Kidney (tissue), 14 donors: Measurements from ENCODE around the gene MLN. TPM values are rescaled to one million over a fixed set of nuclear protein-coding genes. Genes with fewer than 3 reads are reported as not detected.

Experiments used
- DNase-seq, 5 donors: peaks; one replicate each; pipeline ENCODE4 v3.0.0-alpha.2; 2013 to 2020
- FAIRE-seq: peaks from 2 replicates; lab custom pipeline; 2012; peaks lifted over from hg19 to GRCh38; lab: Jason Lieb, UNC
- H3K27ac ChIP-seq, 2 donors: one replicate each; pipeline ENCODE4 v1.7.0; 2013; ENCODE audit warnings: low read depth in 2 of 2, low read length in 2 of 2, inconsistent platforms in 1 of 2
- H3K27me3 ChIP-seq: one replicate; pipeline ENCODE4 v1.7.1; 2013; ENCODE audit warnings: low read length, inconsistent platforms; ENCODE audit not compliant: control insufficient read depth, insufficient read depth
- H3K36me3 ChIP-seq, 3 donors: one replicate each; pipeline versions ENCODE4 v1.7.0 to v1.7.1; 2013; ENCODE audit warnings: low read length in 3 of 3, control low read depth in 1 of 3, inconsistent platforms in 1 of 3; ENCODE audit not compliant: insufficient read depth in 3 of 3, control insufficient read depth in 2 of 3
- H3K4me1 ChIP-seq, 3 donors: one replicate each; pipeline versions ENCODE4 v1.7.0 to v1.7.1; 2013; ENCODE audit warnings: low read length in 3 of 3, inconsistent platforms in 1 of 3, low read depth in 1 of 3; ENCODE audit not compliant: control insufficient read depth in 2 of 3, insufficient read depth in 2 of 3
- H3K4me3 ChIP-seq, 3 donors: one replicate each; pipeline versions ENCODE4 v1.7.0 to v1.8.1; 2013; ENCODE audit warnings: low read length in 3 of 3, control low read depth in 1 of 3, inconsistent platforms in 1 of 3
- H3K9ac ChIP-seq, 3 donors: one replicate each; pipeline versions ENCODE4 v1.7.0 to v1.7.1; 2013; ENCODE audit warnings: low read length in 3 of 3, control low read depth in 1 of 3, inconsistent platforms in 1 of 3
- H3K9me3 ChIP-seq, 3 donors: one replicate each; pipeline versions ENCODE4 v1.7.0 to v1.7.1; 2013; ENCODE audit warnings: low read length in 3 of 3, control low read depth in 1 of 3, inconsistent platforms in 1 of 3; ENCODE audit not compliant: control insufficient read depth in 2 of 3, insufficient read depth in 1 of 3
- intact Hi-C: fragments of 100-400 bp; cut with DNase I; formaldehyde crosslinking; loops from one replicate; pipeline ENCODE4 v1.11.1; 2022
- polyA plus RNA-seq: library from polyadenylated mRNA; stranded (reverse); fragments of 350-450 nt; fragmentation: Illumina TruSeq; extraction: RNeasy Lipid Tissue Mini Kit (QIAGEN cat#74804); gene quantifications from one replicate; pipeline ENCODE4 v1.2.3, GENCODE V29; 2014; ENCODE audit warnings: low read depth, low replicate concordance; ENCODE audit not compliant: insufficient read depth
- total RNA-seq: library from RNA; stranded (reverse); fragmentation: NEBNext Ultra II Directional; extraction: Animal tissue kit (Norgen Biotek cat#: 25700); gene quantifications from one replicate; pipeline ENCODE4 v1.2.1, GENCODE V29; 2021
- TF ChIP-seq, protein P1 (sequence below): IDR thresholded peaks from 3 replicates; pipeline ENCODE4 v1.5.1; 2012; ENCODE audit warnings: mild to moderate bottlenecking, moderate library complexity, borderline replicate concordance; ENCODE audit not compliant: insufficient read depth; ENCODE audit errors: extremely low read depth
- donor health status: control.
- donor health status: control.
- donor health status: control.
- donor health status: control.
- donor health status: control.
- donor health status: DM: yes; HTN: yes; CAD: no.
- donor health status: Normal renal cell carcinoma (clear cell type).

Gene MLN
- total and polyA plus RNA-seq, 2 donors from 2014 or later = not detected

DNA sequence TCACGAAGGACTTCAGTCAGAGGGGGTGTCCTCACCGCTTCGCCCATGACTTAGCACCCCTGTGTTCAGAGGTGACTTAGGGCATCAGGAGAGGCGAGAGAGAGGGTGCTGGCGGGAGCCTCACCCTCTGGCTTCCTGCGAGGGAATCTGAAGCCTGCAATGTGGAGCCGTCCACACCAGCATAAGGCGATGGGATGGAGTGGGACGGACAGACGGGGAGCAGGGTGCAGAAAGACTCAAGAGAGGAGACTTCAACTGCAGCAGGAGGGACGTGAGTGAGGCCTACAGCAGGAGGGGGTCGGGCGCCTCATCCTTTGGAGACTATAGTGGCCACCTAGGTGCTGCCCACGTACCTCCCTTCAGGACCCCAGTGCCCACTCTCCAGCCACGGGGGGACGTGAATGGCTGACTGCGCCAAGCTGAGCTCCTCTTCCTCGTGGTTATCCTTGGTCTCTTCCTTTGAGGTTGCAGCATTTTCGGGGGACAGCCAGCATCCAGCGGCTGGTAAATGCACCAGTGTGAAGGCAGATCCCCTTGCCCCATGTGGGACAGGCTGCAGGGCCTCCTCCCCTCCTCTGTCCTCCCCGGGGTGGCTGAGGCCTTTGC lies 26.9 kb upstream of the MLN start:
- FAIRE-seq = no peak
- H3K4me1 ChIP-seq = peaks cover 0 to 9% (median 0%) of the 10 kb centered on the region in 3 donors
- TF ChIP-seq, protein P1, sequence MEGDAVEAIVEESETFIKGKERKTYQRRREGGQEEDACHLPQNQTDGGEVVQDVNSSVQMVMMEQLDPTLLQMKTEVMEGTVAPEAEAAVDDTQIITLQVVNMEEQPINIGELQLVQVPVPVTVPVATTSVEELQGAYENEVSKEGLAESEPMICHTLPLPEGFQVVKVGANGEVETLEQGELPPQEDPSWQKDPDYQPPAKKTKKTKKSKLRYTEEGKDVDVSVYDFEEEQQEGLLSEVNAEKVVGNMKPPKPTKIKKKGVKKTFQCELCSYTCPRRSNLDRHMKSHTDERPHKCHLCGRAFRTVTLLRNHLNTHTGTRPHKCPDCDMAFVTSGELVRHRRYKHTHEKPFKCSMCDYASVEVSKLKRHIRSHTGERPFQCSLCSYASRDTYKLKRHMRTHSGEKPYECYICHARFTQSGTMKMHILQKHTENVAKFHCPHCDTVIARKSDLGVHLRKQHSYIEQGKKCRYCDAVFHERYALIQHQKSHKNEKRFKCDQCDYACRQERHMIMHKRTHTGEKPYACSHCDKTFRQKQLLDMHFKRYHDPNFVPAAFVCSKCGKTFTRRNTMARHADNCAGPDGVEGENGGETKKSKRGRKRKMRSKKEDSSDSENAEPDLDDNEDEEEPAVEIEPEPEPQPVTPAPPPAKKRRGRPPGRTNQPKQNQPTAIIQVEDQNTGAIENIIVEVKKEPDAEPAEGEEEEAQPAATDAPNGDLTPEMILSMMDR = no peak
- no peaks in the 10 kb centered on the region for H3K36me3 ChIP-seq
- H3K9ac ChIP-seq = no peak overlapping the region
- intact Hi-C loops = no loop called here
- H3K9me3 ChIP-seq = no peaks in the 10 kb centered on the region
- no peak overlapping the region for H3K27ac ChIP-seq
- H3K27me3 ChIP-seq = no peaks in the 10 kb centered on the region
- no peak overlapping the region for H3K4me3 ChIP-seq
- peak in 1 of 5 donors; percentile 37 for DNase-seq

GRCh38 chr6:33828764-33829731 lies 25.2 kb upstream of the MLN start:
- FAIRE-seq (no peak), DNase-seq (peak in 1 of 5 donors; percentile 70)
- Histone ChIP-seq H3K4me3 (no peak overlapping the region), H3K27me3 (no peaks in the 10 kb centered on the region), H3K4me1 (peaks cover 0 to 9% (median 3%) of the 10 kb centered on the region in 3 donors), H3K9me3 (no peaks in the 10 kb centered on the region), H3K36me3 (no peaks in the 10 kb centered on the region), H3K27ac (no peak overlapping the region), H3K9ac (no peak overlapping the region)
- intact Hi-C loops = no loop called here
- TF ChIP-seq, protein P1 = no peak

DNA sequence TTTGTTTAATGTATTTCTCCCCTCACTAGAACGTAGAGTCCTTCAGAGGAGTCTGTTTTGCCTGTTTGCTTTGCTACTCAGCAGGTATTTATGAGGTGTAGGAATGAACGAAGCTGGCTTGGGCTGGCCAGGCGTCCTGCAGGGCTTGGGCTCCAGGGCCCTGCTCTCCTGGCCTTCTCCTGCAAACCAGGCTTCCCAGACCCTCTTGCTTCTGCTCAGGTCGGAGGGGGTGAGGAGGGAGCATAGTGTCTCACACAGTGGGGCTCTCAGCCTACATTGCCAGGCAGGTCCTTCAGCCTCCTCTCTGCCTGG lies 24.6 kb upstream of the MLN start:
- H3K4me1 ChIP-seq = peaks cover 0 to 9% (median 3%) of the 10 kb centered on the region in 3 donors
- H3K36me3 ChIP-seq = no peaks in the 10 kb centered on the region
- H3K27me3 ChIP-seq = no peaks in the 10 kb centered on the region
- TF ChIP-seq, protein P1 = no peak
- DNase-seq (no peak), FAIRE-seq (no peak)
- intact Hi-C loops = no loop called here
- H3K27ac ChIP-seq = no peak overlapping the region
- H3K9ac ChIP-seq = no peak overlapping the region
- H3K9me3 ChIP-seq = no peaks in the 10 kb centered on the region
- H3K4me3 ChIP-seq = no peak overlapping the region
